HepG2 (cell line): ENCODE results near the gene AFAP1.

Source experiments
- CTCF ChIP-seq: sonication (generic); formaldehyde crosslinking; IDR thresholded peaks from 2 replicates; pipeline ENCODE4 v1.5.0; 2020; ENCODE audit warnings: mild to moderate bottlenecking, missing genetic modification reagents, moderate library complexity
- KAT7 ChIP-seq: IDR thresholded peaks from 2 replicates; pipeline ENCODE4 v1.6.1; 2018; ENCODE audit warnings: borderline replicate concordance, missing compliant biosample characterization
- UBTF ChIP-seq: sonication (generic); formaldehyde crosslinking; IDR thresholded peaks from 2 replicates; pipeline ENCODE4 v1.4.0; 2020; ENCODE audit warnings: mild to moderate bottlenecking, missing genetic modification reagents
- TF ChIP-seq, protein P1 (sequence below): sonication (generic); formaldehyde crosslinking; conservative IDR thresholded peaks from 2 replicates; pipeline ENCODE4 v1.4.0; 2020; ENCODE audit warnings: missing genetic modification reagents

GRCh38 chr4:7798178-7798995 is 141.3 kb downstream of the AFAP1 start:
- no peak for TF ChIP-seq KAT7 (CRISPR knock-in tag)
- no peak for TF ChIP-seq CTCF
- TF ChIP-seq UBTF (CRISPR knock-in tag), result no peak
- TF ChIP-seq, protein P1, sequence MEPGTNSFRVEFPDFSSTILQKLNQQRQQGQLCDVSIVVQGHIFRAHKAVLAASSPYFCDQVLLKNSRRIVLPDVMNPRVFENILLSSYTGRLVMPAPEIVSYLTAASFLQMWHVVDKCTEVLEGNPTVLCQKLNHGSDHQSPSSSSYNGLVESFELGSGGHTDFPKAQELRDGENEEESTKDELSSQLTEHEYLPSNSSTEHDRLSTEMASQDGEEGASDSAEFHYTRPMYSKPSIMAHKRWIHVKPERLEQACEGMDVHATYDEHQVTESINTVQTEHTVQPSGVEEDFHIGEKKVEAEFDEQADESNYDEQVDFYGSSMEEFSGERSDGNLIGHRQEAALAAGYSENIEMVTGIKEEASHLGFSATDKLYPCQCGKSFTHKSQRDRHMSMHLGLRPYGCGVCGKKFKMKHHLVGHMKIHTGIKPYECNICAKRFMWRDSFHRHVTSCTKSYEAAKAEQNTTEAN (CRISPR knock-in tag), result no peak
